IMR-90 (cell line): ENCODE results near the gene IGFBP5. TPM values are rescaled to one million over a fixed set of nuclear protein-coding genes. Genes with fewer than 3 reads are reported as not detected.

Experiments
- ATAC-seq: fragments of 200-7000 bp; cut with Tn5 transposase; 2 replicates; pipeline ENCODE4 v1.9.1; 2020; ENCODE audit warnings: low read depth, mild to moderate bottlenecking, moderate library complexity
- BruUV-seq: library from RNA; stranded (reverse); fragments of 400-500 nt; replicated peaks from 2 replicates; lab custom pipeline; 2021; lab: Mats Ljungman, UMichigan
- CTCF ChIA-PET: fragments of 300-600 bp; formaldehyde crosslinking; extraction: SDS; loops from one replicate; lab custom pipeline; 2021; ENCODE audit warnings: antibody characterized with exemption; lab: Yijun Ruan, JAX
- POLR2A ChIA-PET: fragments of 300-600 bp; sonication (Branson Sonifier 250); formaldehyde crosslinking; loops from one replicate; lab custom pipeline; 2022; ENCODE audit warnings: antibody characterized with exemption; ENCODE audit not compliant: unreplicated experiment; lab: Charles Lee
- DNase-seq: peaks from one replicate; pipeline ENCODE4 v3.0.0; 2013
- H2AFZ ChIP-seq: replicated peaks from 2 replicates; pipeline ENCODE3; 2013; ENCODE audit warnings: low read length, mild to moderate bottlenecking; ENCODE audit not compliant: poor library complexity
- H2AK5ac ChIP-seq: 2 replicates; pipeline ENCODE4 v1.6.1; 2013; ENCODE audit warnings: low read depth, low read length, inconsistent platforms
- H2AK9ac ChIP-seq: replicated peaks from 2 replicates; pipeline ENCODE3; 2013; ENCODE audit warnings: mild to moderate bottlenecking, low read depth, low read length, moderate library complexity; ENCODE audit not compliant: poor library complexity
- H2BK120ac ChIP-seq: 2 replicates; pipeline ENCODE4 v1.6.1; 2013; ENCODE audit warnings: low read depth, low read length, inconsistent platforms
- H2BK15ac ChIP-seq: 3 replicates; pipeline ENCODE4 v1.6.1; 2013; ENCODE audit warnings: low read depth, low read length, inconsistent platforms
- H2BK20ac ChIP-seq: 2 replicates; pipeline ENCODE4 v1.6.1; 2013; ENCODE audit warnings: low read depth, mild to moderate bottlenecking, inconsistent platforms, low read length, moderate library complexity
- H2BK5ac ChIP-seq: 2 replicates; pipeline ENCODE4 v1.6.1; 2013; ENCODE audit warnings: mild to moderate bottlenecking, low read depth, low read length, inconsistent platforms; ENCODE audit not compliant: poor library complexity, severe bottlenecking
- H3K14ac ChIP-seq: replicated peaks from 2 replicates; pipeline ENCODE4 v1.6.1; 2013; ENCODE audit warnings: low read depth, low read length, inconsistent platforms
- H3K18ac ChIP-seq: 2 replicates; pipeline ENCODE4 v1.6.1; 2013; ENCODE audit warnings: low read depth, low read length, control low read depth
- H3K23ac ChIP-seq: 2 replicates; pipeline ENCODE4 v1.6.1; 2013; ENCODE audit warnings: low read depth, low read length, inconsistent platforms
- H3K27ac ChIP-seq: 2 replicates; pipeline ENCODE4 v1.5.1; 2013; ENCODE audit warnings: mild to moderate bottlenecking, control low read depth, low read length; ENCODE audit not compliant: insufficient read depth
- H3K27me3 ChIP-seq: 2 replicates; pipeline ENCODE4 v1.6.1; 2013; ENCODE audit warnings: low read length; ENCODE audit not compliant: control insufficient read depth, insufficient read depth
- H3K36me3 ChIP-seq: 2 replicates; pipeline ENCODE4 v1.6.1; 2013; ENCODE audit warnings: low read length, mixed read lengths; ENCODE audit not compliant: control insufficient read depth, insufficient read depth
- H3K4ac ChIP-seq: 2 replicates; pipeline ENCODE4 v1.6.1; 2013; ENCODE audit warnings: low read depth, low read length, inconsistent platforms
- H3K4me1 ChIP-seq: 2 replicates; pipeline ENCODE4 v1.6.1; 2013; ENCODE audit warnings: low read length, mixed read lengths; ENCODE audit not compliant: control insufficient read depth, insufficient read depth
- H3K4me2 ChIP-seq: 2 replicates; pipeline ENCODE4 v1.6.1; 2013; ENCODE audit warnings: low read depth, mild to moderate bottlenecking, control low read depth, low read length, moderate library complexity
- H3K4me3 ChIP-seq: 2 replicates; pipeline ENCODE4 v1.5.1; 2013; ENCODE audit warnings: low read depth, mild to moderate bottlenecking, control low read depth, low read length, moderate library complexity; ENCODE audit not compliant: insufficient read depth
- H3K56ac ChIP-seq: 2 replicates; pipeline ENCODE4 v1.6.1; 2013; ENCODE audit warnings: low read length, inconsistent platforms; ENCODE audit not compliant: insufficient read depth; ENCODE audit errors: extremely low read depth
- H3K79me1 ChIP-seq, 2 experiments: 2 replicates each; pipeline ENCODE4 v1.6.1; 2013; ENCODE audit warnings: low read length in 2 of 2, inconsistent platforms in 1 of 2, low read depth in 1 of 2
- H3K9ac ChIP-seq: 2 replicates; pipeline ENCODE4 v1.6.1; 2013; ENCODE audit warnings: low read depth, low read length, control low read depth
- H3K9me1 ChIP-seq: 2 replicates; pipeline ENCODE4 v1.6.1; 2013; ENCODE audit warnings: low read length, inconsistent platforms; ENCODE audit not compliant: insufficient read depth
- H3K9me3 ChIP-seq: 2 replicates; pipeline ENCODE4 v1.6.1; 2013; ENCODE audit warnings: low read length; ENCODE audit not compliant: control insufficient read depth, insufficient read depth
- H4K20me1 ChIP-seq: 2 replicates; pipeline ENCODE4 v1.6.1; 2013; ENCODE audit warnings: low read length, inconsistent platforms; ENCODE audit not compliant: insufficient read depth
- H4K5ac ChIP-seq: 2 replicates; pipeline ENCODE4 v1.6.1; 2013; ENCODE audit warnings: mild to moderate bottlenecking, low read depth, low read length, control low read depth
- H4K8ac ChIP-seq, 2 experiments: 2 replicates each; pipeline ENCODE4 v1.6.1; 2013; ENCODE audit warnings: low read depth in 2 of 2, low read length in 2 of 2, control low read depth in 1 of 2, inconsistent platforms in 1 of 2
- H4K91ac ChIP-seq: 2 replicates; pipeline ENCODE4 v1.6.1; 2013; ENCODE audit warnings: low read depth, low read length, inconsistent platforms; ENCODE audit not compliant: insufficient read depth
- BHLHE40 ChIP-seq: fragments of 150-350 bp; IDR thresholded peaks from 2 replicates; pipeline ENCODE4 v1.6.1; 2016; ENCODE audit warnings: mild to moderate bottlenecking, low read depth, low read length
- CHD1 ChIP-seq: IDR thresholded peaks from 2 replicates; pipeline ENCODE4 v1.6.1; 2012; ENCODE audit warnings: low read depth, low read length, improper control_type of control experiment
- CTCF ChIP-seq: conservative IDR thresholded peaks from 2 replicates; pipeline ENCODE4 v1.5.1; 2012; ENCODE audit warnings: mild to moderate bottlenecking, low read depth, low read length, improper control_type of control experiment
- FOS ChIP-seq: fragments of 150-350 bp; IDR thresholded peaks from 2 replicates; pipeline ENCODE4 v1.6.1; 2016; ENCODE audit warnings: low read depth, low read length
- MAFK ChIP-seq: IDR thresholded peaks from 2 replicates; pipeline ENCODE4 v1.6.1; 2012; ENCODE audit warnings: low read depth, low read length, improper control_type of control experiment
- MAZ ChIP-seq: IDR thresholded peaks from 2 replicates; pipeline ENCODE4 v1.6.1; 2012; ENCODE audit warnings: low read depth, mild to moderate bottlenecking, low read length, improper control_type of control experiment, moderate library complexity, borderline replicate concordance
- MXI1 ChIP-seq: IDR thresholded peaks from 2 replicates; pipeline ENCODE4 v1.6.1; 2012; ENCODE audit warnings: low read depth, mild to moderate bottlenecking, low read length, moderate library complexity, borderline replicate concordance
- NFE2L2 ChIP-seq: fragments of 150-350 bp; IDR thresholded peaks from 2 replicates; pipeline ENCODE4 v1.6.1; 2016; ENCODE audit warnings: low read depth, mild to moderate bottlenecking, low read length
- POLR2A ChIP-seq: IDR thresholded peaks from 2 replicates; pipeline ENCODE4 v1.6.1; 2012; ENCODE audit warnings: mild to moderate bottlenecking, low read depth, low read length
- RAD21 ChIP-seq: IDR thresholded peaks from 2 replicates; pipeline ENCODE4 v1.6.1; 2012; ENCODE audit warnings: low read length, improper control_type of control experiment
- RCOR1 ChIP-seq: IDR thresholded peaks from 2 replicates; pipeline ENCODE4 v1.6.1; 2012; ENCODE audit warnings: mild to moderate bottlenecking, low read length, improper control_type of control experiment; ENCODE audit not compliant: insufficient replicate concordance
- RFX5 ChIP-seq: IDR thresholded peaks from 2 replicates; pipeline ENCODE4 v1.8.0; 2012; ENCODE audit warnings: low read depth, mild to moderate bottlenecking, low read length, moderate library complexity
- SMC3 ChIP-seq: fragments of 150-350 bp; IDR thresholded peaks from 2 replicates; pipeline ENCODE4 v1.6.1; 2016; ENCODE audit warnings: low read depth, mild to moderate bottlenecking, antibody characterized with exemption, low read length, moderate library complexity
- USF2 ChIP-seq: fragments of 150-350 bp; IDR thresholded peaks from 2 replicates; pipeline ENCODE4 v1.6.1; 2017; ENCODE audit warnings: mild to moderate bottlenecking, antibody characterized with exemption, low read length, low read depth
- WGBS, 2 experiments: methylation state at CpG; one replicate each; pipeline versions ENCODE4 v1.1.5 to v1.1.7; 2013; ENCODE audit warnings: missing lambda C conversion rate in 2 of 2; ENCODE audit not compliant: insufficient read length in 1 of 2; ENCODE audit errors: extremely low coverage in 2 of 2; 5-methylcytosine and 5-hydroxymethylcytosine counted together
- dilution Hi-C: fragments of 300-500 bp; cut with HindIII; formaldehyde crosslinking; loops from one replicate; pipeline ENCODE4 v1.14.3; 2018; ENCODE audit warnings: low sequenced_read_pairs; ENCODE audit not compliant: unreplicated experiment
- in situ Hi-C: fragments of 300-500 bp; cut with MboI; formaldehyde crosslinking; loops from 3 replicates; pipeline ENCODE4 v1.14.3; 2019; ENCODE audit warnings: low sequenced_read_pairs, inconsistent platforms, mixed read lengths
- intact Hi-C: fragments of 100-400 bp; cut with micrococcal nuclease; formaldehyde crosslinking; loops from 2 replicates; pipeline ENCODE4 v1.10.0; 2022
- polyA plus RNA-seq, 3 experiments: library from polyadenylated mRNA; depleted of rRNA; stranded (reverse); fragments of >200 nt; gene quantifications; 2 replicates each; pipeline ENCODE4 v1.2.3, GENCODE V29; 2012; ENCODE audit warnings: low replicate concordance in 1 of 3
- total RNA-seq: library from RNA; depleted of rRNA; stranded (reverse); fragments of >200 nt; gene quantifications from 2 replicates; pipeline ENCODE4 v1.2.3, GENCODE V29; 2012
- TF ChIP-seq, protein P1 (sequence below): fragments of 150-350 bp; IDR thresholded peaks from 2 replicates; pipeline ENCODE4 v1.6.1; 2016; ENCODE audit warnings: low read depth, mild to moderate bottlenecking, low read length, moderate library complexity, borderline replicate concordance

The IGFBP5 gene
- total and polyA plus RNA-seq, 2 of the 4 experiments (the other 2 are of a cell fraction) = 392 to 1,339 TPM

- WGBS, 2 experiments = no CpG with 5 or more reads among the region's 18 CpGs
- Histone ChIP-seq H2BK15ac (no peak overlapping the region), H3K27me3 (no peaks in the 10 kb centered on the region), H3K23ac (no peak overlapping the region), H4K8ac (no peak overlapping the region), H4K5ac (no peak overlapping the region), H2BK120ac (no peak overlapping the region), H2AFZ (no peak overlapping the region), H3K4me1 (no peaks in the 10 kb centered on the region; the same call in 1 of the 2 replicates), H4K20me1 (no peaks in the 10 kb centered on the region), H2BK20ac (no peak overlapping the region), H3K14ac (no peak overlapping the region), H3K4me3 (no peak overlapping the region), H3K79me1 (no peaks in the 10 kb centered on the region), H3K4me2 (no peak overlapping the region), H3K9ac (no peak overlapping the region), H3K9me3 (no peaks in the 10 kb centered on the region), H2AK9ac (peak overlapping the region; percentile 20), H3K18ac (no peak overlapping the region), H2AK5ac (no peak overlapping the region), H4K91ac (no peak overlapping the region), H3K56ac (no peak overlapping the region), H3K9me1 (no peaks in the 10 kb centered on the region), H3K27ac (no peak overlapping the region), H3K36me3 (peaks cover 2% of the 10 kb centered on the region; the same call in 1 of the 2 replicates), H2BK5ac (no peak overlapping the region), H3K4ac (no peak overlapping the region)
- dilution Hi-C loops (loop anchor here (25.0 kb wide), 1 partner anchor 152 kb away; no protein-coding TSS in a partner anchor), in situ Hi-C loops (loop anchor here (10.0 kb wide), 1 partner anchor 439 kb away; no protein-coding TSS in a partner anchor), intact Hi-C loops (loop anchor here (10.0 kb wide), 1 partner anchor 629 kb away; no protein-coding TSS in a partner anchor)
- TF ChIP-seq RCOR1 (no peak), CHD1 (no peak), SMC3 (no peak), MXI1 (no peak), RFX5 (no peak), RAD21 (no peak), FOS (no peak), BHLHE40 (no peak), USF2 (no peak), MAFK (no peak), POLR2A (no peak), CTCF (no peak), MAZ (no peak), NFE2L2 (no peak)
- TF ChIP-seq, protein P1, sequence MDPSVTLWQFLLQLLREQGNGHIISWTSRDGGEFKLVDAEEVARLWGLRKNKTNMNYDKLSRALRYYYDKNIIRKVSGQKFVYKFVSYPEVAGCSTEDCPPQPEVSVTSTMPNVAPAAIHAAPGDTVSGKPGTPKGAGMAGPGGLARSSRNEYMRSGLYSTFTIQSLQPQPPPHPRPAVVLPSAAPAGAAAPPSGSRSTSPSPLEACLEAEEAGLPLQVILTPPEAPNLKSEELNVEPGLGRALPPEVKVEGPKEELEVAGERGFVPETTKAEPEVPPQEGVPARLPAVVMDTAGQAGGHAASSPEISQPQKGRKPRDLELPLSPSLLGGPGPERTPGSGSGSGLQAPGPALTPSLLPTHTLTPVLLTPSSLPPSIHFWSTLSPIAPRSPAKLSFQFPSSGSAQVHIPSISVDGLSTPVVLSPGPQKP = no peak
- ChIA-PET CTCF (interaction anchor here (1.4 to 10.0 kb wide), 2 partner anchors 146 to 1122 kb away, joined by 4 to 88 read pairs; no protein-coding TSS in a partner anchor), POLR2A (no interaction called here)
- DNase-seq (no peak), ATAC-seq (no peak)
- no TSS peak for BruUV-seq
Measured at GRCh38 chr2:216663846-216664245, 31.5 kb downstream of the IGFBP5 start.
